Measurements from ENCODE around the gene NRG2. TPM values are rescaled to one million over a fixed set of nuclear protein-coding genes. Genes with fewer than 3 reads are reported as not detected.

NRG2 gene
- total and polyA plus RNA-seq, 2 experiments from 2014 or later, result 0.37 to 1.3 TPM

DNA sequence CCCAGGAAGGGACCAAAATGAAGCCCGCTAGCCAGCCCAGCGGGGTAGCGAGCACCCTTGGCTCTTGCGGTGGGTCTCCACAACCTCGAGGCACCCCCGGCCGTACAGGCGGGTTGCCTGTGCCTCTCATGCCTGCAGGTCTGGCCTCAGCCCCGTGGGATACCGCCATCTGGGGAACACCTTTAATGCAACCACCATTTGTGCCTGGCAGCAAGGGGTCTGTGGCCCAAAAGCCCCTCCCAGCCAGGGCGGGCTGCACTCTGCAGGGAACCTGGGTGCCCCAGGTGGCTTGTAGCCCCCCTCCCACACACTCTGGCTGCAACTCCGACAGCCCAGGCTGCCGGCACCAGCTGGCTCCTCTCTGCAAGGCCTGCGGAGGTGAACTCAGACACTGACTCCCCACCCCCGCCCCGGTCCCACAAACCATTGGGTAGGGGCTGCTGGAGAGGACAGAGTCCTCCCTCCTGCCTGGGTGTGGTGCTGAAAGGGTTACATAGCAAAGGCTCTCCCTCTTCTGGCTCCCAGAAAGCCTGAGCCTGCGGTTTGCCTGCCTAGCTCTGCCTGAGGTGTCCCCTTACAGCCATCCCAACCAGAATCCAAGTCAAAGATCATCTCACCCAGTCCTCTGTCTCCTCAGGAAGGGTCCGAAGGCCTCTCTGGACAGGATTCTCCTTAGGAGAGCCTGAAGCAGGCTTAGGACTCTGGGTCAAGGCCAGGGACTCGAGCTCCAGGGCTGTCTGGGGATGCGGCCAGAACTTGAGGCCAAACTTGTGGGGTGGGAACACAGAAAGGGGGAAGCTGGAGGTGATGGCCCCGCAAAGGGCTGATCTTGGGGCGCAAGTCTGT is 138.1 kb downstream of the NRG2 start:
- Histone ChIP-seq H3K79me2 (replicated peaks; ENCODE audit: insufficient read depth) (no peaks in the 10 kb centered on the region), H3K4me3 (peak overlapping the region; percentile 84), H4K20me1 (replicated peaks; ENCODE audit: insufficient read depth) (peaks cover 9% of the 10 kb centered on the region), H3K4me2 (peak overlapping the region; percentile 96), H3K36me3 (ENCODE audit: insufficient read depth) (no peaks in the 10 kb centered on the region), H3F3A (replicated peaks; ENCODE audit: low read depth) (0 out of 2 replicates have a peak, but pooled peaks cover 4% of the 10 kb centered on the region), H2AFZ (peak overlapping the region; percentile 96), H3K4me1 (ENCODE audit: insufficient read depth) (peaks cover 12% of the 10 kb centered on the region), H3K9me2 (ENCODE audit: insufficient read depth) (no peaks in the 10 kb centered on the region), H3K27ac (ENCODE audit: low read depth) (no peak overlapping the region), H3K27me3 (ENCODE audit: insufficient read depth) (peaks cover 84% of the 10 kb centered on the region)
- Mint-ChIP-seq H3K4me3 (peak overlapping the region; percentile 62; the same call in 2 of the 3 replicates), H3K27ac (no peak overlapping the region), H3K4me1 (peaks cover 11% of the 10 kb centered on the region), H3K36me3 (ENCODE audit: low read depth) (no peaks in the 10 kb centered on the region), H3K27me3 (ENCODE audit: insufficient read depth, low read depth, poor library complexity) (peaks cover 38% of the 10 kb centered on the region), H3K9me3 (no peaks in the 10 kb centered on the region)
- TF ChIP-seq REST (IDR thresholded peaks at IDR 0.05; ENCODE audit: unreplicated experiment) (no peak), ETS1 (IDR thresholded peaks at IDR 0.05) (no peak), POLR2AphosphoS5 (IDR thresholded peaks at IDR 0.05; ENCODE audit: low read depth) (no peak)
- ATAC-seq, result peak; percentile 78
- peak; percentile 82 for DNase-seq (ENCODE audit: low spot score)

DNA sequence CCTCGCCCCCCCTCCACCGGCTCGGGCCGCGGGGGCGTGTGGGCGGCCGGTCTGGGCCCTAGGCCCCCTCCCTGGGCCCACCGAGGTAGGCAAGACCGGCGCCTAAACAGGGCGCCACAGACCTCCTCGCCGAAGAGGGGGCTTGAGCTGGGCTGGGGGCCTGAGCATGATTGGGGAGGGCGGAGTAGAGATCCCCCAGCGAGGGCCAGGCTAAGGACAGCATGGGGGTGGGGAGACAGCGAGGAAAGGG is 138.6 kb downstream of the NRG2 start:
- peak overlapping the region; percentile 84 for H3K4me3 ChIP-seq
- 0 out of 2 replicates have a peak, but pooled peaks cover 4% of the 10 kb centered on the region for H3F3A ChIP-seq (replicated peaks; ENCODE audit: low read depth)
- H3K79me2 ChIP-seq (replicated peaks; ENCODE audit: insufficient read depth), result no peaks in the 10 kb centered on the region
- H3K36me3 Mint-ChIP-seq (ENCODE audit: low read depth), result no peaks in the 10 kb centered on the region
- ATAC-seq, result peak; percentile 16
- H3K36me3 ChIP-seq (ENCODE audit: insufficient read depth), result no peaks in the 10 kb centered on the region
- H3K4me2 ChIP-seq, result peak overlapping the region; percentile 96
- H4K20me1 ChIP-seq (replicated peaks; ENCODE audit: insufficient read depth), result peaks cover 9% of the 10 kb centered on the region
- no peak overlapping the region for H3K27ac ChIP-seq (ENCODE audit: low read depth)
- H3K9me3 Mint-ChIP-seq, result no peaks in the 10 kb centered on the region
- no peak overlapping the region for H3K27ac Mint-ChIP-seq
- peaks cover 42% of the 10 kb centered on the region for H3K27me3 Mint-ChIP-seq (ENCODE audit: insufficient read depth, low read depth, poor library complexity)
- H3K9me2 ChIP-seq (ENCODE audit: insufficient read depth), result no peaks in the 10 kb centered on the region
- peak overlapping the region; percentile 96 for H2AFZ ChIP-seq
- H3K27me3 ChIP-seq (ENCODE audit: insufficient read depth), result peaks cover 90% of the 10 kb centered on the region
- no peak for DNase-seq (ENCODE audit: low spot score)
- H3K4me1 Mint-ChIP-seq, result peaks cover 11% of the 10 kb centered on the region
- peak overlapping the region; percentile 62; the same call in 2 of the 3 replicates for H3K4me3 Mint-ChIP-seq
- peaks cover 12% of the 10 kb centered on the region for H3K4me1 ChIP-seq (ENCODE audit: insufficient read depth)
- TF ChIP-seq POLR2AphosphoS5 (IDR thresholded peaks at IDR 0.05; ENCODE audit: low read depth) (no peak), ETS1 (IDR thresholded peaks at IDR 0.05) (no peak), CTCF (conservative IDR thresholded peaks at IDR 0.05; ENCODE audit: low read depth in 2 of 2) (no peak), JUNB (IDR thresholded peaks at IDR 0.05; ENCODE audit: unreplicated experiment) (no peak), EZH2phosphoT487 (IDR thresholded peaks at IDR 0.05; ENCODE audit: unreplicated experiment) (no peak), ZNF114 (CRISPR knock-in tag; IDR thresholded peaks at IDR 0.05) (no peak), NANOG (IDR thresholded peaks at IDR 0.05; ENCODE audit: borderline replicate concordance) (no peak), ZNF331 (CRISPR knock-in tag; IDR thresholded peaks at IDR 0.05; ENCODE audit: low read depth) (no peak), EZH2 (IDR thresholded peaks at IDR 0.05; ENCODE audit: low read depth, unreplicated experiment) (no peak), CREB1 (CRISPR knock-in tag; IDR thresholded peaks at IDR 0.05; ENCODE audit: low read depth) (no peak)

Data from GM23338 (cell line).